GM12872 (cell line): ENCODE data around the gene YBEY.

Experiments
- TF ChIP-seq, protein P1 (sequence below): IDR thresholded peaks from 3 replicates; pipeline ENCODE4 v1.5.1; 2011; ENCODE audit warnings: low read depth, mild to moderate bottlenecking, low read length, moderate library complexity; ENCODE audit not compliant: insufficient read depth

YBEY gene

DNA sequence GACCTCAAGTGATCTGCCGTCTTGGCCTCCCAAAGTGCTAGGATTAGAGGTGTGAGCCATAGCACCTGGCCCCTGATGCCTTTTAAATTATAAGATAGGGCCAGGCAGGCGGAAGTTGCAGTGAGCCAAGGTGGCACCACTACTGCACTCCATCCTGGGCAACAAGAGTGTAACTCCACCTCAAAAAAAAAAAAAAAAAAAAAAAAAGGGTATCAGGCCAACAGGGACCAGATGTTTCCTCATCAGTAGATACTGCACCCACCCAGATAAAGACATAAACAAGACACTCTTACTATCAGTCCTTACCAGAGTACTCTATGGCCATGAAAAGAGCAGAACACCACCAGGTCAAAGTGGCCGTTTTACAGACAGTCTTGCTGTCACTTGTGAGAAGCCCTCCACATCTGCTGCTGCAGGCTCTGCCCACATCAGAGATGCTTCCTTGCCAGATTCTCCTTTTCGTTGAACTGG is 34.2 kb downstream of the YBEY start:
- TF ChIP-seq, protein P1, sequence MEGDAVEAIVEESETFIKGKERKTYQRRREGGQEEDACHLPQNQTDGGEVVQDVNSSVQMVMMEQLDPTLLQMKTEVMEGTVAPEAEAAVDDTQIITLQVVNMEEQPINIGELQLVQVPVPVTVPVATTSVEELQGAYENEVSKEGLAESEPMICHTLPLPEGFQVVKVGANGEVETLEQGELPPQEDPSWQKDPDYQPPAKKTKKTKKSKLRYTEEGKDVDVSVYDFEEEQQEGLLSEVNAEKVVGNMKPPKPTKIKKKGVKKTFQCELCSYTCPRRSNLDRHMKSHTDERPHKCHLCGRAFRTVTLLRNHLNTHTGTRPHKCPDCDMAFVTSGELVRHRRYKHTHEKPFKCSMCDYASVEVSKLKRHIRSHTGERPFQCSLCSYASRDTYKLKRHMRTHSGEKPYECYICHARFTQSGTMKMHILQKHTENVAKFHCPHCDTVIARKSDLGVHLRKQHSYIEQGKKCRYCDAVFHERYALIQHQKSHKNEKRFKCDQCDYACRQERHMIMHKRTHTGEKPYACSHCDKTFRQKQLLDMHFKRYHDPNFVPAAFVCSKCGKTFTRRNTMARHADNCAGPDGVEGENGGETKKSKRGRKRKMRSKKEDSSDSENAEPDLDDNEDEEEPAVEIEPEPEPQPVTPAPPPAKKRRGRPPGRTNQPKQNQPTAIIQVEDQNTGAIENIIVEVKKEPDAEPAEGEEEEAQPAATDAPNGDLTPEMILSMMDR, result no peak

- TF ChIP-seq, protein P1, result no peak
Measured at GRCh38 chr21:46322351-46323226, 36.4 kb downstream of the YBEY start.

GRCh38 chr21:46323227-46323709 is 37.1 kb downstream of the YBEY start:
- TF ChIP-seq, protein P1, result no peak

- TF ChIP-seq, protein P1, result no peak
Measured at GRCh38 chr21:46323710-46324389, 37.7 kb downstream of the YBEY start, which contains the start of the genes C21orf58 and PCNT. TSS of gene C21orf58 (minus strand) at chr21:46323870. CDS start at chr21:46322738, 1,132 bp downstream. TSS of gene PCNT (plus strand) at chr21:46324156. CDS start at chr21:46324229, 73 bp downstream.

GRCh38 chr21:46324390-46325072 is 38.4 kb downstream of the YBEY start:
- TF ChIP-seq, protein P1, result no peak; the same call in 2 of the 3 replicates

- TF ChIP-seq, protein P1, result 0 out of 3 replicates have a peak, but pooled peaks have one; percentile 34
Measured at GRCh38 chr21:46325073-46325912, 39.2 kb downstream of the YBEY start.
